ENCODE measurements around the gene INTS11.
A peak's percentile ranks its signal among the peaks of the same experiment; 100 is the strongest.

The INTS11 gene

GRCh38 chr1:1344655-1345361 is 20.3 kb upstream of the INTS11 start:
- ChIA-PET POLR2A (no interaction called here), CTCF (interaction anchor here (0.7 to 1.9 kb wide), 2 partner anchors 53 to 160 kb away, joined by 3 to 9 read pairs; no protein-coding TSS in a partner anchor)
- DNase-seq (ENCODE audit: extremely low spot score) = peak; percentile 57
- TF ChIP-seq FOXM1 (IDR thresholded peaks at IDR 0.05; ENCODE audit: borderline replicate concordance) (no peak), FOXA1 (IDR thresholded peaks at IDR 0.05) (no peak), FOXK2 (IDR thresholded peaks at IDR 0.05) (no peak), PKNOX1 (IDR thresholded peaks at IDR 0.05) (no peak), LEF1 (IDR thresholded peaks at IDR 0.05; ENCODE audit: borderline replicate concordance) (no peak), CTBP1 (IDR thresholded peaks at IDR 0.05; ENCODE audit: borderline replicate concordance) (no peak), SUZ12 (IDR thresholded peaks at IDR 0.05) (no peak), TARDBP (IDR thresholded peaks at IDR 0.05) (no peak), ELF4 (IDR thresholded peaks at IDR 0.05) (no peak), BHLHE40 (IDR thresholded peaks at IDR 0.05; ENCODE audit: borderline replicate concordance) (no peak), HDGF (IDR thresholded peaks at IDR 0.05; ENCODE audit: borderline replicate concordance) (no peak), ARNT (IDR thresholded peaks at IDR 0.05) (no peak)

DNA sequence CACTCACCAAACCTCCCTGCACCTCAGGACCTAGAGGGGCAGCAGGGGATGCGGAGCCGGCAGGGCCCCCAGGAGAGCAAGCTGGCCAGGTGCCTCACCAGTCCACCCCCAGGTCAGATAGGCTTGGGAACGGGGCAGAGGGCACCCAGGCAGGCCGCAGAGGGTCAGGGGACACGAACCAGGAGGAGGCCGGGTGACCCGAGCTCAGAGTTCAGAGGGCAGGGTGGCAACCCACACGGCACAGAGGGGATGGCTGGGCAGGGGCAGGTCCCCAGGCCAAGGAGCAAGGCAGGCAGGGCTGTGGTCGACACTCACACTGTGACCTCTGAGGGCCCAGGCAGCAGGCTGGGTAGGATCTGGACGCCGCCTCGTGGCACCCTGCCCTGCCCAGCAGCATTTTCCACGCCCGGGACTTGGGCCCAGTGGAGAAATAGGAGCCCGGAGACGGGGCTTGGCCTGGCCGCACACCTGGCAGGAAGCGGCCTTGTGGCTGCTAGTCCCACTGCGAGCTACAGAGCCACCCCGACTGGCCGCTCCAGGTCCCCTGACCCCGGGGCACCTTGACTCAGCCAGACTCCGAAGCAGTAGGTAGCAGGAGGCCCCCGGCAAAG is 19.5 kb upstream of the INTS11 start:
- ChIA-PET POLR2A (no interaction called here), CTCF (no interaction called here)
- TF ChIP-seq ZNF384 (IDR thresholded peaks at IDR 0.05) (no peak), PKNOX1 (IDR thresholded peaks at IDR 0.05) (no peak), ARNT (IDR thresholded peaks at IDR 0.05) (no peak), LEF1 (IDR thresholded peaks at IDR 0.05; ENCODE audit: borderline replicate concordance) (no peak)
- DNase-seq (ENCODE audit: extremely low spot score) = no peak

- ChIA-PET CTCF (no interaction called here), POLR2A (interaction anchor here (0.6 kb wide), 1 partner anchor 47 kb away, joined by 4 read pairs; no protein-coding TSS in a partner anchor)
- DNase-seq (ENCODE audit: extremely low spot score) = no peak
- TF ChIP-seq CTBP1 (IDR thresholded peaks at IDR 0.05; ENCODE audit: borderline replicate concordance) = no peak
- no peak for TF ChIP-seq FOXK2 (IDR thresholded peaks at IDR 0.05)
- TF ChIP-seq TARDBP (IDR thresholded peaks at IDR 0.05) = no peak
- TF ChIP-seq PKNOX1 (IDR thresholded peaks at IDR 0.05) = no peak
- TF ChIP-seq ARNT (IDR thresholded peaks at IDR 0.05) = no peak
- TF ChIP-seq FOXM1 (IDR thresholded peaks at IDR 0.05; ENCODE audit: borderline replicate concordance) = no peak
Measured at GRCh38 chr1:1342584-1343115, 18.2 kb upstream of the INTS11 start.

GRCh38 chr1:1342061-1342562 is 17.7 kb upstream of the INTS11 start:
- DNase-seq (ENCODE audit: extremely low spot score) = no peak
- TF ChIP-seq NFRKB (IDR thresholded peaks at IDR 0.05) (no peak), LEF1 (IDR thresholded peaks at IDR 0.05; ENCODE audit: borderline replicate concordance) (no peak), BHLHE40 (IDR thresholded peaks at IDR 0.05; ENCODE audit: borderline replicate concordance) (no peak), SP1 (IDR thresholded peaks at IDR 0.05) (no peak), ARNT (IDR thresholded peaks at IDR 0.05) (no peak), ZNF384 (IDR thresholded peaks at IDR 0.05) (no peak), FOXM1 (IDR thresholded peaks at IDR 0.05; ENCODE audit: borderline replicate concordance) (no peak), PKNOX1 (IDR thresholded peaks at IDR 0.05) (no peak), CTBP1 (IDR thresholded peaks at IDR 0.05; ENCODE audit: borderline replicate concordance) (no peak), SUZ12 (IDR thresholded peaks at IDR 0.05) (no peak), ELF4 (IDR thresholded peaks at IDR 0.05) (no peak), FOXA1 (IDR thresholded peaks at IDR 0.05) (no peak), FOXK2 (IDR thresholded peaks at IDR 0.05) (no peak)
- POLR2A ChIA-PET = no interaction called here
- CTCF ChIA-PET = no interaction called here

DNA sequence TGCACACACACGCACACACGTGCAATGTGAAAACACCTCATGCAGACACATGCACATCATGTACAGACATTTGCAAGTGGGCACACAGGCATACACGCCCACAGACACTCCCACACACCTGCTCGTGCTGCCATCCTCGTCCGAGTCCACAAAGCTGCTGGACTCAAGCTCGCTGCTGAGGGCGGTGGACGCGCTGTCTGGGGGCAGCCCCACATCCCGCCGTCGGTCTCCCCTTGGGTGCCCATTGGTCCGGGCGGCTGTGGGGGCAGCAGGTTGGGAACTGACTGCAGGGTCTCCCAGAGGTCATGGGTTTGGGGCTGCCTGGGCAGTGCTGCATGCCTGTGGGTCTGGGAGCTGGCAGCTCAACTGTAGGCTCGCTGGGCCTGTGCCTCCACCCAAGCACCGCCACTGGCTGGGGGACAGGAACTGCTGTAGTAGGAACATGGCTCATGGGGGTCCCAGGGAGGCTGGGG is 17.1 kb upstream of the INTS11 start:
- no peak for DNase-seq (ENCODE audit: extremely low spot score)
- CTCF ChIA-PET = no interaction called here
- POLR2A ChIA-PET = no interaction called here
- TF ChIP-seq SUZ12 (IDR thresholded peaks at IDR 0.05) = no peak
- TF ChIP-seq FOXA1 (IDR thresholded peaks at IDR 0.05) = no peak
- no peak for TF ChIP-seq PKNOX1 (IDR thresholded peaks at IDR 0.05)
- no peak for TF ChIP-seq NFRKB (IDR thresholded peaks at IDR 0.05)
- no peak for TF ChIP-seq SP1 (IDR thresholded peaks at IDR 0.05)
- no peak for TF ChIP-seq CTBP1 (IDR thresholded peaks at IDR 0.05; ENCODE audit: borderline replicate concordance)
- TF ChIP-seq ZNF384 (IDR thresholded peaks at IDR 0.05) = no peak
- TF ChIP-seq BHLHE40 (IDR thresholded peaks at IDR 0.05; ENCODE audit: borderline replicate concordance) = no peak
- TF ChIP-seq L3MBTL2 (conservative IDR thresholded peaks at IDR 0.05) = no peak
- TF ChIP-seq LEF1 (IDR thresholded peaks at IDR 0.05; ENCODE audit: borderline replicate concordance) = no peak
- no peak for TF ChIP-seq TARDBP (IDR thresholded peaks at IDR 0.05)
- no peak for TF ChIP-seq ELF4 (IDR thresholded peaks at IDR 0.05)
- no peak for TF ChIP-seq FOXK2 (IDR thresholded peaks at IDR 0.05)

Data from HEK293T (cell line).